Neuronal stem cell (in vitro differentiated cells): ENCODE results near the gene SRGAP2C.
"Not testable (repeated sequence)": the region's sequence is repeated elsewhere in the genome, so short reads cannot be mapped to it uniquely, and the experiment has no call there.

ENCODE experiments used
- DNase-seq: peaks from one replicate; pipeline ENCODE4 v3.0.0-alpha.2; 2013; ENCODE audit warnings: low spot score
- H2AFZ ChIP-seq: one replicate; pipeline ENCODE4 v1.6.1; 2013; ENCODE audit warnings: mild to moderate bottlenecking, low read length, inconsistent platforms
- H2AK5ac ChIP-seq: 2 replicates; pipeline ENCODE4 v1.6.1; 2013; ENCODE audit warnings: low read depth, mild to moderate bottlenecking, inconsistent platforms, low read length, moderate library complexity, mixed read lengths
- H2BK120ac ChIP-seq: 2 replicates; pipeline ENCODE4 v1.6.1; 2013; ENCODE audit warnings: low read depth, mild to moderate bottlenecking, inconsistent platforms, low read length, moderate library complexity, mixed read lengths
- H2BK12ac ChIP-seq: one replicate; pipeline ENCODE4 v1.6.1; 2013; ENCODE audit warnings: low read length, inconsistent platforms
- H2BK15ac ChIP-seq: 2 replicates; pipeline ENCODE4 v1.6.1; 2013; ENCODE audit warnings: mild to moderate bottlenecking, low read length, inconsistent platforms, mixed read lengths
- H2BK5ac ChIP-seq: one replicate; pipeline ENCODE4 v1.6.1; 2013; ENCODE audit warnings: inconsistent platforms, mild to moderate bottlenecking, low read length, moderate library complexity
- H3K14ac ChIP-seq: one replicate; pipeline ENCODE4 v1.6.1; 2013; ENCODE audit warnings: low read length, inconsistent platforms
- H3K18ac ChIP-seq: 2 replicates; pipeline ENCODE4 v1.6.1; 2013; ENCODE audit warnings: low read length, inconsistent platforms
- H3K23ac ChIP-seq: 2 replicates; pipeline ENCODE4 v1.6.1; 2013; ENCODE audit warnings: low read depth, mild to moderate bottlenecking, mixed read lengths, low read length, inconsistent platforms; ENCODE audit not compliant: poor library complexity
- H3K27ac ChIP-seq: replicated peaks from 3 replicates; pipeline ENCODE4 v1.5.1; 2013; ENCODE audit warnings: low read length, inconsistent platforms
- H3K27me3 ChIP-seq, 3 experiments: 2 replicates each; pipeline ENCODE4 v1.6.1; 2013; ENCODE audit warnings: low read length in 3 of 3, mild to moderate bottlenecking in 2 of 3, inconsistent platforms in 1 of 3, low read depth in 1 of 3, mixed read lengths in 1 of 3, moderate library complexity in 1 of 3; ENCODE audit not compliant: control insufficient read depth in 3 of 3, insufficient read depth in 3 of 3
- H3K36me3 ChIP-seq, 2 donors: replicated peaks in 1 of 2; 2 replicates each; pipeline ENCODE4 v1.6.1; 2013; ENCODE audit warnings: low read length in 2 of 2; ENCODE audit not compliant: control insufficient read depth in 2 of 2, insufficient read depth in 2 of 2
- H3K4ac ChIP-seq: 2 replicates; pipeline ENCODE4 v1.6.1; 2013; ENCODE audit warnings: inconsistent platforms, mild to moderate bottlenecking, low read length, moderate library complexity
- H3K4me1 ChIP-seq, 2 donors: 1 replicate in 1 of 2; 2 replicates in 1 of 2; pipeline ENCODE4 v1.6.1; 2013; ENCODE audit warnings: low read length in 2 of 2, low read depth in 1 of 2; ENCODE audit not compliant: control insufficient read depth in 2 of 2, insufficient read depth in 1 of 2
- H3K4me2 ChIP-seq: one replicate; pipeline ENCODE4 v1.6.1; 2013; ENCODE audit warnings: mild to moderate bottlenecking, low read length, inconsistent platforms; ENCODE audit not compliant: insufficient read depth, poor library complexity, severe bottlenecking
- H3K4me3 ChIP-seq, 2 donors: 2 replicates each; pipeline ENCODE4 v1.5.1; 2013; ENCODE audit warnings: low read length in 2 of 2, mild to moderate bottlenecking in 2 of 2, inconsistent platforms in 1 of 2, moderate library complexity in 1 of 2
- H3K79me1 ChIP-seq: one replicate; pipeline ENCODE4 v1.6.1; 2013; ENCODE audit warnings: low read depth, mild to moderate bottlenecking, inconsistent platforms, low read length, moderate library complexity
- H3K9ac ChIP-seq: one replicate; pipeline ENCODE4 v1.6.1; 2013; ENCODE audit warnings: mild to moderate bottlenecking, low read depth, low read length, inconsistent platforms; ENCODE audit not compliant: poor library complexity
- H3K9me3 ChIP-seq, 2 donors: replicated peaks in 1 of 2; 2 replicates each; pipeline versions ENCODE3 to v1.6.1; 2013; ENCODE audit warnings: low read length in 2 of 2, mild to moderate bottlenecking in 2 of 2, inconsistent platforms in 1 of 2, low read depth in 1 of 2, mixed read lengths in 1 of 2, moderate library complexity in 1 of 2; ENCODE audit not compliant: control insufficient read depth in 2 of 2, insufficient read depth in 1 of 2
- H4K8ac ChIP-seq: one replicate; pipeline ENCODE4 v1.6.1; 2013; ENCODE audit warnings: low read depth, mild to moderate bottlenecking, inconsistent platforms, low read length, moderate library complexity
- H4K91ac ChIP-seq: one replicate; pipeline ENCODE4 v1.6.1; 2013; ENCODE audit warnings: low read length, low read depth, mild to moderate bottlenecking, inconsistent platforms; ENCODE audit not compliant: poor library complexity
- WGBS, 2 donors: extraction: QIAGEN DNeasy Blood & Tissue Kit; methylation state at CpG; one replicate each; pipeline ENCODE4 v1.1.7; 2013; ENCODE audit warnings: missing lambda C conversion rate in 2 of 2, mixed read lengths in 1 of 2; ENCODE audit not compliant: insufficient read length in 2 of 2, insufficient replicate concordance in 1 of 2; ENCODE audit errors: extremely low coverage in 2 of 2; 5-methylcytosine and 5-hydroxymethylcytosine counted together

SRGAP2C gene

GRCh38 chr1:121152788-121153187, 32.0 kb upstream of the SRGAP2C start:
- H3K4me2 ChIP-seq, H3K27me3 ChIP-seq, H3K9ac ChIP-seq, H3K18ac ChIP-seq, H4K91ac ChIP-seq, H3K9me3 ChIP-seq, H3K27ac ChIP-seq, H2BK5ac ChIP-seq, H2BK15ac ChIP-seq, H3K4me1 ChIP-seq, H2BK120ac ChIP-seq, H4K8ac ChIP-seq, H3K23ac ChIP-seq, H3K14ac ChIP-seq, H2AFZ ChIP-seq, H2AK5ac ChIP-seq, H3K79me1 ChIP-seq, H3K36me3 ChIP-seq, H2BK12ac ChIP-seq, H3K4ac ChIP-seq, DNase-seq, H3K4me3 ChIP-seq: not testable (repeated sequence)

GRCh38 chr1:121154811-121155210, 30.0 kb upstream of the SRGAP2C start:
- not testable (repeated sequence) for H3K9ac ChIP-seq, H2BK5ac ChIP-seq, H3K4me3 ChIP-seq, H3K36me3 ChIP-seq, H3K4ac ChIP-seq, H3K4me1 ChIP-seq, H3K79me1 ChIP-seq, H3K18ac ChIP-seq, H2BK120ac ChIP-seq, H3K4me2 ChIP-seq, H2BK15ac ChIP-seq, H3K23ac ChIP-seq, H4K8ac ChIP-seq, H2BK12ac ChIP-seq, DNase-seq, H4K91ac ChIP-seq, H3K9me3 ChIP-seq, H3K27me3 ChIP-seq, H2AFZ ChIP-seq, H2AK5ac ChIP-seq, H3K27ac ChIP-seq, H3K14ac ChIP-seq
- WGBS, 2 donors, result no CpG with 5 or more reads among the region's 2 CpGs

GRCh38 chr1:121155671-121156358, 29.0 kb upstream of the SRGAP2C start:
- not testable (repeated sequence) for H3K9me3 ChIP-seq, H4K91ac ChIP-seq, H3K27me3 ChIP-seq, H3K36me3 ChIP-seq, DNase-seq, H3K14ac ChIP-seq, H2BK12ac ChIP-seq, H3K23ac ChIP-seq, H3K79me1 ChIP-seq, H2BK120ac ChIP-seq, H2AK5ac ChIP-seq, H4K8ac ChIP-seq, H3K9ac ChIP-seq, H3K4me1 ChIP-seq, H2BK5ac ChIP-seq, H2AFZ ChIP-seq, H3K4ac ChIP-seq, H3K27ac ChIP-seq, H3K18ac ChIP-seq, H3K4me3 ChIP-seq, H3K4me2 ChIP-seq, H2BK15ac ChIP-seq
- no CpG with 5 or more reads among the region's 6 CpGs for WGBS, 2 donors

- not testable (repeated sequence) for H3K27ac ChIP-seq, H4K8ac ChIP-seq, H2BK120ac ChIP-seq, H3K14ac ChIP-seq, H3K4me2 ChIP-seq, H3K9me3 ChIP-seq, H3K9ac ChIP-seq, H3K18ac ChIP-seq, H3K36me3 ChIP-seq, H3K4me1 ChIP-seq, H3K4me3 ChIP-seq, H3K4ac ChIP-seq, H2AFZ ChIP-seq, DNase-seq, H3K79me1 ChIP-seq, H2BK5ac ChIP-seq, H3K23ac ChIP-seq, H3K27me3 ChIP-seq, H2AK5ac ChIP-seq, H2BK12ac ChIP-seq, H2BK15ac ChIP-seq, H4K91ac ChIP-seq
- WGBS, 2 donors, result no CpG with 5 or more reads among the region's 4 CpGs
Measured at GRCh38 chr1:121156958-121157603, 27.7 kb upstream of the SRGAP2C start.
